Stimulated activated memory B cell treated with anti-CD40 and anti-IgM and Interleukin-4, amounts not matched to agents 10 μg/mL and 1 μg/mL and 100 μg/mL, for 72 hours (primary cell): ENCODE data around the gene TIMM10.

Experiments
- ATAC-seq: fragments of 150-1000 bp; cut with Tn5 transposase; 2 replicates; pipeline ENCODE4 v1.10.0; 2021
- H3K27ac Mint-ChIP-seq: one replicate; pipeline ENCODE4 v1.8.0; 2022; ENCODE audit warnings: mild to moderate bottlenecking, mixed read lengths
- H3K27me3 Mint-ChIP-seq: one replicate; pipeline ENCODE4 v1.8.0; 2022; ENCODE audit warnings: mixed read lengths
- H3K36me3 Mint-ChIP-seq: one replicate; pipeline ENCODE4 v1.8.0; 2022; ENCODE audit warnings: mixed read lengths
- H3K4me1 Mint-ChIP-seq: one replicate; pipeline ENCODE4 v1.8.0; 2022; ENCODE audit warnings: mixed read lengths
- H3K4me3 Mint-ChIP-seq: one replicate; pipeline ENCODE4 v1.8.0; 2022; ENCODE audit warnings: mild to moderate bottlenecking, moderate library complexity, mixed read lengths
- H3K9me3 Mint-ChIP-seq: one replicate; pipeline ENCODE4 v1.8.0; 2022; ENCODE audit warnings: mixed read lengths

TIMM10 gene

DNA sequence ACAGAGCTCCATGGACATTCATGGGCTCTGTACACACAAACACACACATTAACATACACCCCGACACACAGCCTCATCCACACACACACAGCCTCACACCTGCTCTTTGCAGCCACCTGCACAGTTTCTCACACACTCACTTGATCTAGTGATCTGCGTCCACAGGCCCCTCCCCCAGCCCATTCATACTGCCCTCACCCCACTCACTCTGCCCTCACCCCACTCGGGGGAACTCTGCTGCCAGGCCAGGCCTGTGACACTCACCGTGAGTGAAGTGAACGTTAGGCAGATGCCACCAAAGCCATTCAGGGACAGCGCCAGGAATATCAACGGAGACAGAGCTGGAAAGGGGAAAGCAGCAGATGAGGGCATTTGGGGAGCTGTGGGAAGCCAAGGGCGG, 30.0 kb downstream of the TIMM10 start:
- H3K4me3 Mint-ChIP-seq: no peak overlapping the region
- H3K36me3 Mint-ChIP-seq: no peaks in the 10 kb centered on the region
- H3K4me1 Mint-ChIP-seq: no peaks in the 10 kb centered on the region
- no peak overlapping the region for H3K27ac Mint-ChIP-seq
- H3K27me3 Mint-ChIP-seq: no peaks in the 10 kb centered on the region
- no peaks in the 10 kb centered on the region for H3K9me3 Mint-ChIP-seq
- ATAC-seq: no peak

DNA sequence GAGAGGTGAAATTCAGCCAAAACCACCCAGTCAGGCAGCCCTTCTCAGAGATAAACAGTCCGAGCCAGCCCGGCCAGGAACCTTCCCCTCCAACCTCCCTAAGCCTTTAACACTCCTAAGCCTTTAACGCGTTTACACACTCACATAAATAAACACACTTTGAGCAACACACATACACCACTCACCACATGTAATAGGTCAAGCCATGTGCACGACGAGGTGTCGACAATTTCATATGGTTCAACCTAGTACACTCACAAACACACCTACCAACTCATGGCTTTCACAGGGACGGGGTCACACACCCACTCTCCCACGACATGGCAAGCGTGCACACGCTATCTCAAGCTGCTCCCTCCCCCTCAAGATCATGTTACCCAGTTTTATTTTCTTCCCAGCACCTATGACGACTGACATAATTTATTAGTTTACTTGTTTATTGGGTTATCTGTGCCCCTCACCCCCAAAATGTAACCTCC, 30.5 kb downstream of the TIMM10 start:
- Mint-ChIP-seq H3K4me1 (no peaks in the 10 kb centered on the region), H3K27me3 (no peaks in the 10 kb centered on the region), H3K36me3 (no peaks in the 10 kb centered on the region), H3K4me3 (no peak overlapping the region), H3K9me3 (no peaks in the 10 kb centered on the region), H3K27ac (no peak overlapping the region)
- no peak for ATAC-seq

DNA sequence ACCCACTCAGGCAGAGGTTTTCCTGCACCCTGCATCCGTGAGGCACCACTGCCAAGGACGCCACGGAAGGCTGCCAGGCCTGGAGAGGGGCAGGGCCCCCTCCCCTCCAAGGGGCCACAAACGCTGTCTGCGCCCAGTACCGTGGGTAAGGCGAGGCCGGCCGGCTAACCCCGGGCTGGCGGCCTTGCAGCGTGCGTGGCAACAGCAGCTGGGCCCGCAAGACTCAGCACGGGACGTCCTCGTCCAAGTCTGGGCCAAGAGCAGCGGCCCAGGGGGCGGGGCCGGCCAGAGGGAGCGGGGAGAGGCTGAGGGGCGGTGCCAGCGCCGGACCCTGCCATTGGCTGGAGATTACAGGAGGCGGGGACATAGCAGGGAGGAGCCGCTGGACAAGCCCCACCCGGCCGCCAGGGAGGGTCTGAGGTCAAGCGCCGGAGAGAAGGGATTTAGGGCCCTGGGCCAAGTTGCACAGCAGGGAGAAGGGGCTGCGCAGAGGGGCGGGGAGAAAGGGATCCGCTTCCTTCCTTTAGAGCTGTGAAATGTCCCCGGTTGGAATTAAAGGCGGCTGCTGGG, 31.1 kb downstream of the TIMM10 start:
- H3K27me3 Mint-ChIP-seq: no peaks in the 10 kb centered on the region
- H3K4me3 Mint-ChIP-seq: peak overlapping the region; percentile 24
- no peaks in the 10 kb centered on the region for H3K4me1 Mint-ChIP-seq
- H3K9me3 Mint-ChIP-seq: no peaks in the 10 kb centered on the region
- H3K36me3 Mint-ChIP-seq: no peaks in the 10 kb centered on the region
- peak; percentile 90 for ATAC-seq
- no peak overlapping the region for H3K27ac Mint-ChIP-seq

DNA sequence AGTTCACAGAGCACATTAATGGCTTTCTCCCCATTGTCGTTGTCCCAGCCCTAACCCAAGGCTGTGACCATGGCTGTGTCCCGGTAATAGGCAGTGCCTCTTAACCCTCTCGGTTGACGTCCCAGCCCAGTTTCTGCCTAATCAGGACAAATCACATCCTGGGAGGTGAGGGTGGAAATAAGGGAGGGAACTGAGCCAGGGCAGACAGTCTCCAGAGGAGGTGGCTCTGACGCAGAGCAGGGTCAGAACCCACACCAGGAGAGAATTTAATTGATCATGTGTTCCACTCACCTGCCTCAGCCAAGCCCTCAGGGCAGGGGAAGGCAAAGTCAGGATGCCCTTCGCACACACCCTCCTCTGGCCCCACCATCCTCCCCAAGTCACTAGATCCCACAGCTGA, 32.0 kb downstream of the TIMM10 start:
- H3K27ac Mint-ChIP-seq: no peak overlapping the region
- no peak for ATAC-seq
- no peaks in the 10 kb centered on the region for H3K27me3 Mint-ChIP-seq
- H3K36me3 Mint-ChIP-seq: no peaks in the 10 kb centered on the region
- no peak overlapping the region for H3K4me3 Mint-ChIP-seq
- H3K4me1 Mint-ChIP-seq: peaks cover 3% of the 10 kb centered on the region
- H3K9me3 Mint-ChIP-seq: no peaks in the 10 kb centered on the region

DNA sequence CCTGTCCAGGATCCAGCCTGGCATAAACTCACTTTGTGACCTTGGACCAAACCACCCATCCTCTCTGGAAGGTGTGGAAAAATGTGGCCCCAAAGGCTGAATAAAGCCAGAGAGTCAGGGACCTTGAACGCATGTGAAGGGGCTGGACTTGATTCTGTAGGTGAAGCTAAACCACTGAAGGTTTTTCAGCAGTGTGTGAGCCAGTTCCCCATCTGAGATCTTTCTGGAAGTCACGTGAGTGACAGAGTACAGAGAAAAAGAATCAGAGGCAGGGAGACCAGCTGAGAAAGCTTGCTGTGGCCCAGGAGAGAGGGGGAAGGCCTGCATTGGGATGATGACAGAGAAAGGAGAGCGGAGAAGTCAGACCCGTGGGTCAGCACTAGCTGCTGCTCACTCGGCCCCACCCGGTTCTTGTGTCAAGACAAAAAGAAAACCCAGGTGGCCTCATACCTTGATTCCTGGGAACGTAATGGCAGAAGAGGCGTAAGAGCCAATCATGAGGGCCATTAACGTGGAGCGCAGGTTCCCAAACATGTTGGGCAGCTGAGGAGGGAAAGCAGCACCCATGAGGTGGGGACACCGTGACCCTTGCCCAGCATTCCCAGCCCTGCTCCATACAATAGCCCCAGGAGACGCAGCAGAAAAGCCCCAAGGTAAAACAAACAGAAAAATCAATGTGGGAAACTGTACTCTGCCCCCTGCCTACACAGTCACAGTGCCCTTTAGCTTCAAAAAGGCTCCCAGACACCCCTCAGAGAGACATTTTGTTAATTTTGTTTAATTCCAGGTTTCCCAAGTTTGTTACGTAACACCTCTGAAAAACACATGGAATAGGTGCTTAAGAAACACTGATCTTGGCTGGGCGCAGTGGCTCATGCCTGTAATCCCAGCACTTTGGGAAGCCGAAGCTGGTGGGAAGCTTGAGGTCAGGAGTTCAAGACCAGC, 33.0 kb downstream of the TIMM10 start:
- Mint-ChIP-seq H3K9me3 (no peaks in the 10 kb centered on the region), H3K27me3 (no peaks in the 10 kb centered on the region), H3K27ac (no peak overlapping the region), H3K36me3 (no peaks in the 10 kb centered on the region), H3K4me3 (no peak overlapping the region), H3K4me1 (peaks cover 5% of the 10 kb centered on the region)
- ATAC-seq: no peak

DNA sequence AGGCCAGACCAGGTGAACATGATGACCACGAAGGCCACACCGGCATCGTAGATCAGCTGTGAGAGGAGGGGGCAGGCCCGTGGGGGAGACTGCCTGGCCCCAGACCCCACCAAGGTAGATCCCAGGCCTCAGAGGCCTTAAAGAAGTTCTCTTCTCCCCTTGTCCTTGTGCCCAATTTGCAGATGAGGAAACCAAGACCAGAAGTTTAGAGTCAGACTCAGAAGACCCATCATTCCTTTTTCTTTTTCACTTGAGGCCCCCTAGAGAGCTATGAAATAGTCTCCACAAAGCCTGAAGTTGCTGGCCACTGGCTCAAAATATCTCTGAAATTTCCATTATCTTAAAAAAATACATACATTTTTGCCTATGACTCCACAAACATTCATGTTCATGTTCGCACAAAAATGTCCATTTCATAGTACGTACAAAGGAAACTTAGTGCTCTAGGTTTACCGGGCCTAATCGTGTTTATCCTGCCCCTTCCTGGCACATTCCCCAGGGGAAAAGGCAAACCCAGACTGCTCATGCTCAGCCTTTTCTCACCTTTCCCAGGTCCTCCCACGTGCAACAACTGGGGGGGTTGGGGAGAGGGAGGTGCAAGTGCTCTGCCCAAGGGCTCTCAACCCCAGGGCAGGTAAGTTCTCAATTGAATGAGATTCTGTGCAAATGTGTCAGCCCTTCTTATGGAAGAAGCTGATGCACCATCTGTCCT, 34.3 kb downstream of the TIMM10 start:
- no peak for ATAC-seq
- H3K9me3 Mint-ChIP-seq: no peaks in the 10 kb centered on the region
- H3K4me1 Mint-ChIP-seq: peaks cover 5% of the 10 kb centered on the region
- H3K4me3 Mint-ChIP-seq: no peak overlapping the region
- H3K27ac Mint-ChIP-seq: no peak overlapping the region
- H3K27me3 Mint-ChIP-seq: no peaks in the 10 kb centered on the region
- H3K36me3 Mint-ChIP-seq: no peaks in the 10 kb centered on the region

DNA sequence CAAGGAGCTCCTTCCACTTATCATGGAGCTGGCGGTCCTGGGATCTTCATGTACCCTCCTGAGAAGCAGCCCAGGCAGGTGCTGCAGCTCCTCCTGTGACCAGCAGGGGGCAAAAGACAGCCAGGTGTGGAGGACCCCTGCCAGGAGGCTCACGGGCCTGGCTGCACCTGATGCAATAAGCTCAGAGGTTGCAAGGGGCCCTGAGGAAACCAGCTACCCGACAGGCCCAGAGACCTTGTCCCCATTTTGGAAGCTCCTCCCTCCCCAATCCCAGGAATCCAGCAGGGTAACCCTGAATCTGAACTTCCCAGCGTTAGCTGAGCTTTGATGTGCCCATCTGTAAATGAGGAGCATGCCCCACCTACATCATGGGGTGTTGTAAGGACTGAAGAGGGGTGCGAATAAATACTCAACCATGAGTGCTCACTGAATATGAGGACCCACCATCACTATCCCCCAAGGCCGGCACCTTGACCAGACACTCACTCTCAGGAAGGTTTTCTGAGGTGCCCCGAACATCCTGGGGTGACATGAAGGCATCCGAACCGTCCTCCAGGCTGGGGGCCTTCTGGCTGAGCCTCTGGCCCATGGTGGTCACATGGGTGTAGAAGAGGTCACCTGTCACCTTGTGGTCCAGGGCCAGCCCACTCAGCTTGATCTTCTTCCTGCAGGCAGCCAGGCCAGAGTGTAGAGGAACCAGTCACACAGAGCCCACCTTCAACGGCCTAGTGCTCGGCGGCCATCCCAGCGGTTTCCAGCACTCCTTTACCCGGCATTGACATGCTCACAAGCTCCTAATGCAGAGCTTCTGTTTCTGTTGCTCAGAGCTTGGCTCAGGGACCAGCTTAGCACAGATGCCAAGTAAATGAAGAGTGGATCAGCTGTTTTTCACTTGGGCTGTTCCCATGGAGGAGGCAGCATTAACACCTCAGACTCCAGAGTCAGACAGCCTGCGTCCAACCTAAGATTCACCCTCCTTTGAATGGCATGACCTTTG, 36.7 kb downstream of the TIMM10 start:
- Mint-ChIP-seq H3K4me3 (no peak overlapping the region), H3K36me3 (peaks cover 3% of the 10 kb centered on the region), H3K27me3 (no peaks in the 10 kb centered on the region), H3K27ac (no peak overlapping the region), H3K4me1 (peaks cover 5% of the 10 kb centered on the region), H3K9me3 (no peaks in the 10 kb centered on the region)
- ATAC-seq: peak; percentile 75

DNA sequence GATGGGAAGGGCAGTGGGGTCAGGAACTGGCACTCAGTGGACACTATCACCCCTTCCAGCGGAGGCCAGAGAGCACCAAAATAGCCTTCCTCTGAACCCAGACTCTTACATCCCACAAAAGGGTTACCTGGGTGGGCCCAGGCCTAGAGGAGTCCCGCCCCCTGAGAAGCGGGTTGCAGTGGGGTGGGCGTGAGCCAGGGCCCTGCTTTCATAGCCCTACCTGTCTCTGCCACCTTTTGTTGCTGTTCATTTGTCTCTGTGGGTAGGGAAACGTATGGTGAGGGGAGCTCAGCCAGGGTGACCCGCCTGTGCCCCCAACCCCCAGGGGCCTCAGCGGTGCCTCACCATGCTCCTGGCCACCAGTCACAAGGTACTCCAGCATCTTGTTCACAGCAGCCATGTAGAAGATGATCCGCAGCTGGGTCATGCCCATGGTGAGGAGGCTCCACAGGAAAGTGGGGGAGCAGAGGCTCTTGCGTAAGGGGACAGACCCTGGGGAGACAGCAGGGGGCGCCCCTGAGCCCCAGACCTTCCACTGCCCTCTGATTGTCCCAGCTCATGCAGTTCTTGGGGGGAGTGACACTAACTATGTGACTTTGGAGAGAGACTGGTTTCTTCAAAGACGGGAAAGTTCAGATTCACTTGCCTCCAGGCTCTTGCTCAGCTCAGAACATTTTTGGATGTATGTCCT, 39.0 kb downstream of the TIMM10 start:
- Mint-ChIP-seq H3K4me3 (no peak overlapping the region), H3K4me1 (peaks cover 5% of the 10 kb centered on the region), H3K27ac (no peak overlapping the region), H3K36me3 (peaks cover 14% of the 10 kb centered on the region), H3K27me3 (no peaks in the 10 kb centered on the region), H3K9me3 (no peaks in the 10 kb centered on the region)
- no peak for ATAC-seq

DNA sequence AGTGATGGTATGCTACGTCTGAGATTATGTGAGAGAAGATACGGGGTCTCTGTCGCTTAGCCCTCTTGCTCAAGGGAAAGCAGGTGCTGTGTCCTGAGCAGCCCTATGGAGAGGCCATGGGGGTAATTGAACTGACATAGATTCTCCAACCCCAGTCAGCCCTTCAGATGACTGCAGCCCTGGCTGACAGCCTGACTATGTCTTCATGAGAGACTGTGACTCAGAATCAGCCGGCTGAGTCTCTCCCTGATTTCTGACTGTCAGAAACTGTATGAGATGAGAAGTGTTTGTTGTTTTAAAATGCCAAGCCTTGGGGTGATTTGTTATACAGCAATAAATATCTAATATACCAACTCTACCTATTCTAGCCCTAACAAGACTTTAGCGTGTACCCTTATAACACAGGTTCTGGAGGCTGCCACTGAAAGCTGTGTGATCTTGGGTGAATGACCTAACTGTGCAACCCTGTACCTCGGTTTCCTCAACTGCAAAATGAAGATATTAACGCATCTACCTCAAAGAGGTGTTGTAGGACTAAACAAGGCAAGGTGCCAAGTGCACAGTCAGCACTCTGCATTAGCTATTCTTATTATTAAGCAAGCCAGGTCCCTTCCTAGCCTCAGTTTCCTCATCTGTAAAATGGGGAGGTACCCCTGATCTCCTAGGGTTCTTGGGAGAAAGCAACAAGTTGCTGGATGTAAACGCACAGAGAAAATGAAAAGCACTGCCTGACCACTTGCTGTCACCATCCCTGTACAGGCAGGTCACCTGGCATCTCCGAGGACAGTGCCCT, 39.9 kb downstream of the TIMM10 start:
- no peaks in the 10 kb centered on the region for H3K9me3 Mint-ChIP-seq
- H3K27me3 Mint-ChIP-seq: no peaks in the 10 kb centered on the region
- H3K4me1 Mint-ChIP-seq: peaks cover 5% of the 10 kb centered on the region
- H3K27ac Mint-ChIP-seq: no peak overlapping the region
- H3K36me3 Mint-ChIP-seq: peaks cover 14% of the 10 kb centered on the region
- no peak for ATAC-seq
- no peak overlapping the region for H3K4me3 Mint-ChIP-seq

DNA sequence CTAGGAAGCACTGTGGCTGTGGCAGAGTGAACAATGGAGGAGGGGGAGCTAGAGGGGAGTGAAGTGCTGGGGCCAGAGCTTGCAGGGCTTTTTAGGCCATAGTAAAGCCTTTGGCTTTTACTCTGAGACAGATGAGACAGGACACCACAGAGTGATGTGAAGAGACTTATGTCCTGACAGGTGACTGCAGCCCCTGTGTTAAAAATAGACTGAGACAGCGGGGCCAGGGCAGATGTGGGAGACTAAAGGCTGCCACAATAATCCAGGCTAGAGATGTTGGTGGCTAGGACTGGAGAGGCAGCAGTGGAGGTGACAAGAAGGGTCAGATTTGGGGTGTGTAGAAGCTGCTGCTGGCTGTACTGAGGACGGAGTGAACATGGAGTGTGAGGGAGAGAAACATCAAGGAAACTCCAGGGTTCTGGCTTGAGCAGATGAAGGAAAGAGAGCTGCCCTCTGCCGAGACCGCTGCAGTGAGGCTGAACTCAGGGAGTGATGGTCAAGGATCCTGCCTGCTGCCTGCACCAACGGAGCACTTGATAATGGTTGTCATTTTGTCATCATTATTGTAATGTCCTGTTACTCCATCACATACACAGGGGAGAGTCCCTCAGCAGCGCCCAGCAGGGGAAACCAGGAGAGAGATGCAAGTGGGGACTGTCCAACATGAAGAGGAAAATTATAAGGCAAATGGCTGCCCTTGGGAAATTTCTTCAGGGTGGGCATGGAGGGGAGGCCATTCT, 42.5 kb downstream of the TIMM10 start:
- Mint-ChIP-seq H3K27ac (peak overlapping the region; percentile 5), H3K9me3 (no peaks in the 10 kb centered on the region), H3K36me3 (peaks cover 14% of the 10 kb centered on the region), H3K4me1 (peaks cover 15% of the 10 kb centered on the region), H3K27me3 (peaks cover 1% of the 10 kb centered on the region), H3K4me3 (no peak overlapping the region)
- ATAC-seq: no peak

DNA sequence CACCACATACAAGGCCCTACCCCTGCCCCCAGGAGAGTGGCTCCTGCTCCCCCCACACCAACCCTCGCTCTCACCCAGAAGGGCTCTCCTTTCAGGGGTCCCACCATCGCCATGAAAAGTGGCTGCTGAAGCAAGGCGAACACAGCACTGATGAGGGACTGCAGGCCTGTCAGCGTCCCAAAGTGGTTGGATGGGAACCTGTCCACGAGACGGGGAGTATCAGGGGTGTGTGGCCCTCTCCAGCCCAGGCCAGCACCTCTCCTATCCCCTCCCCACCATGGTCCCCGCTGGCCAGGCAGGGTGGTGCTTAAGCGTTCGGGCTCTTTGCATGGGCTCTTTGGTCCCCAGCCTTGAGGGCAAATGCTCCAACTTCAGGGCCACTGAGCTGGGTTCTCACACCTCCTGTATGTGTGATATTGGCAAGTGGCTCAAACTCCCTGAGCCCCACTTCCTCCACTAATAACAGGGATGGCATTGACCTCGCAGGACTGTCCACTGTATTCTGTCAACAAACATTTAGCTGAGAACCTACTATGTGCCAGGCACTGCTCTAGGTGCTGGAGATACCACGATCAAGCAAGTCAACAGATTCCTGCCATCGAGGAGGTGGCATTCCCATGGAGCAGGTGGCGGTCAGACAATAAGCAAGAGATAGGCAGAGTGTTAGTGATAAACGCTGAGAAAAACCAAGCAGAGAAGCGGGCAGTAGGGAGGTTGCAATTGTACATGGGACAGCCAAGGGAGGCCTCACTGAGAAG, 43.4 kb downstream of the TIMM10 start:
- Mint-ChIP-seq H3K27ac (no peak overlapping the region), H3K9me3 (no peaks in the 10 kb centered on the region), H3K4me1 (peaks cover 24% of the 10 kb centered on the region), H3K36me3 (peaks cover 14% of the 10 kb centered on the region), H3K27me3 (peaks cover 10% of the 10 kb centered on the region), H3K4me3 (no peak overlapping the region)
- no peak for ATAC-seq

DNA sequence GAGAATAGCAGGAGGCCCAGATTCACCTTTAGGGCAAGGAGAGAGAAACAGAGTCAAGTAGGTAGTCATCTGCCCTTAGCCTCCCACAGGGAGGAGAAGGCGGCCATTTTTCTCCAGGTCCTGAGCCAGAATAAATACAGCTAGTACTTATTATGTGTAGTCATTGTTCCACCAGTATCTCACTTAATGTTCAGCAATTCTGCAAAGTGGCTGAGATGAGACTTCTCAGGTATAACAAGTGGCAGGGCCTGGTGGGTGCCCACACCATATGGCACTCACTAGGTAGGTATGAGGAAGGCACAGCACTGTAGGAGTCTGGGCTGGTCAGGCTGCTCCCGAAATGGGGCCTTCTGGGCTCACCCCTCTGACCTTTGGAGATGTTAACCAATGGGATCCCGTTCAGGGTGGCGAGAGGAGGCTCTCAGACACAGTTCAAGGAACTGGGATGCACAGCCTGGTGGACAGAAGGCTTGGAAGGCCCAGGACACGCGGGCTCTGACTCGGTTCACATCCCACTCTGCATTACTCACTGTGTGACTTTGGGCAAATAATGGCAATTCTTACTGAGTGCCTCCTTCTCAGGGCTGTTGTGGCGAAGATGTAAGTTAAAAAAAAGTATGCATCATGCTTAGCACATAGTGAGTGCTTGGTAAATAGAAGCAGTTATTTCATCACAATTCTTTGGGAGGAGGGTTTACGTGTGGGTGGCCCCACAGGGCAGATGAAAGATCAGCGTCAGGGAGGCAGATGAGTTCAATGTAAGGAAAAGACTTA, 45.1 kb downstream of the TIMM10 start:
- Mint-ChIP-seq H3K9me3 (no peaks in the 10 kb centered on the region), H3K4me1 (peaks cover 38% of the 10 kb centered on the region), H3K27ac (no peak overlapping the region), H3K36me3 (peaks cover 14% of the 10 kb centered on the region), H3K27me3 (peaks cover 23% of the 10 kb centered on the region), H3K4me3 (no peak overlapping the region)
- no peak for ATAC-seq
